Type B pancreatic cell (in vitro differentiated cells): ENCODE measurements around the gene RIOK2. TPM values are rescaled to one million over a fixed set of nuclear protein-coding genes. Genes with fewer than 3 reads are reported as not detected.
A peak's percentile ranks its signal among the peaks of the same experiment; 100 is the strongest.
"Not testable (repeated sequence)": the region's sequence is repeated elsewhere in the genome, so short reads cannot be mapped to it uniquely, and the experiment has no call there.

ENCODE experiments used
- DNase-seq: peaks from one replicate; pipeline ENCODE4 v3.0.0; 2021; ENCODE audit warnings: mixed read lengths; ENCODE audit not compliant: unreplicated experiment; ENCODE audit errors: extremely low spot score
- H3K27ac Mint-ChIP-seq: 2 replicates; pipeline ENCODE4 v1.8.0; 2021; ENCODE audit warnings: mild to moderate bottlenecking, mixed read lengths
- H3K27me3 Mint-ChIP-seq: 2 replicates; pipeline ENCODE4 v1.8.0; 2021; ENCODE audit warnings: mixed read lengths
- H3K36me3 Mint-ChIP-seq: 2 replicates; pipeline ENCODE4 v1.8.0; 2021; ENCODE audit warnings: mixed read lengths
- H3K4me1 Mint-ChIP-seq: one replicate; pipeline ENCODE4 v1.8.0; 2021; ENCODE audit warnings: mixed read lengths; ENCODE audit not compliant: unreplicated experiment
- H3K4me3 Mint-ChIP-seq: 2 replicates; pipeline ENCODE4 v1.8.0; 2021; ENCODE audit warnings: mild to moderate bottlenecking, mixed read lengths
- H3K9me3 Mint-ChIP-seq: 2 replicates; pipeline ENCODE4 v1.8.0; 2021; ENCODE audit warnings: mixed read lengths
- CTCF ChIP-seq: fragments of 200-600 bp; sonication (generic); conservative IDR thresholded peaks from 2 replicates; pipeline ENCODE4 v1.5.0; 2021; ENCODE audit warnings: antibody characterized with exemption, mild to moderate bottlenecking
- total RNA-seq: library from RNA; stranded (reverse); gene quantifications from 2 replicates; pipeline ENCODE4 v1.2.1, GENCODE V29; 2021; ENCODE audit warnings: low replicate concordance

The RIOK2 gene
- total RNA-seq, 1 donor from 2014 or later, result 35.1 TPM

- H3K4me1 Mint-ChIP-seq, result peaks cover 39% of the 10 kb centered on the region
- no peaks in the 10 kb centered on the region for H3K36me3 Mint-ChIP-seq
- H3K4me3 Mint-ChIP-seq, result peak within 1 kb of the TSS; percentile 77
- no peaks in the 10 kb centered on the region for H3K9me3 Mint-ChIP-seq
- H3K27me3 Mint-ChIP-seq, result peaks cover 3% of the 10 kb centered on the region
- DNase-seq, result no peak
- TF ChIP-seq CTCF, result peak; percentile 76
- H3K27ac Mint-ChIP-seq, result peak within 1 kb of the TSS; percentile 50
These were observed 40.4 kb downstream of the RIOK2 start, which contains the start of gene LIX1 for GRCh38 chr5:97142521-97143254. Gene LIX1, minus strand, starts transcription at chr5:97142611. Its CDS starts 35 bp downstream, at chr5:97142576.

GRCh38 chr5:97141539-97141938 lies 41.5 kb downstream of the RIOK2 start:
- peaks cover 3% of the 10 kb centered on the region for H3K27me3 Mint-ChIP-seq
- TF ChIP-seq CTCF, result no peak
- H3K4me3 Mint-ChIP-seq, result peak overlapping the region; percentile 77
- no peak for DNase-seq
- no peaks in the 10 kb centered on the region for H3K9me3 Mint-ChIP-seq
- peak overlapping the region; percentile 3 for H3K27ac Mint-ChIP-seq
- no peaks in the 10 kb centered on the region for H3K36me3 Mint-ChIP-seq
- H3K4me1 Mint-ChIP-seq, result peaks cover 43% of the 10 kb centered on the region

- peaks cover 47% of the 10 kb centered on the region for H3K4me1 Mint-ChIP-seq
- H3K27ac Mint-ChIP-seq, result peak overlapping the region; percentile 3
- H3K36me3 Mint-ChIP-seq, result no peaks in the 10 kb centered on the region
- H3K27me3 Mint-ChIP-seq, result peaks cover 3% of the 10 kb centered on the region
- TF ChIP-seq CTCF, result no peak
- peak overlapping the region; percentile 77 for H3K4me3 Mint-ChIP-seq
- H3K9me3 Mint-ChIP-seq, result no peaks in the 10 kb centered on the region
- no peak for DNase-seq
These were observed 42.0 kb downstream of the RIOK2 start for GRCh38 chr5:97141031-97141430.

GRCh38 chr5:97140250-97140649 lies 42.8 kb downstream of the RIOK2 start:
- not testable (repeated sequence) for DNase-seq

GRCh38 chr5:97136475-97136874 lies 46.6 kb downstream of the RIOK2 start:
- peaks cover 43% of the 10 kb centered on the region for H3K4me1 Mint-ChIP-seq
- no peak overlapping the region for H3K4me3 Mint-ChIP-seq
- no peak for TF ChIP-seq CTCF
- no peak overlapping the region for H3K27ac Mint-ChIP-seq
- peaks cover 4% of the 10 kb centered on the region for H3K36me3 Mint-ChIP-seq
- no peak for DNase-seq
- H3K27me3 Mint-ChIP-seq, result peaks cover 3% of the 10 kb centered on the region
- no peaks in the 10 kb centered on the region for H3K9me3 Mint-ChIP-seq

More at GRCh38 chr5:97140250-97140649, 42.8 kb downstream of the RIOK2 start:
- H3K27me3 Mint-ChIP-seq, H3K36me3 Mint-ChIP-seq, H3K27ac Mint-ChIP-seq, H3K9me3 Mint-ChIP-seq: not testable (repeated sequence)
- Mint-ChIP-seq H3K4me1 (peaks cover 51% of the 10 kb centered on the region), H3K4me3 (peak overlapping the region; percentile 80)

GRCh38 chr5:97135868-97136267 lies 47.2 kb downstream of the RIOK2 start:
- H3K27ac Mint-ChIP-seq, result no peak overlapping the region
- peaks cover 8% of the 10 kb centered on the region for H3K27me3 Mint-ChIP-seq
- H3K4me3 Mint-ChIP-seq, result no peak overlapping the region
- peaks cover 43% of the 10 kb centered on the region for H3K4me1 Mint-ChIP-seq
- H3K36me3 Mint-ChIP-seq, result peaks cover 9% of the 10 kb centered on the region
- no peaks in the 10 kb centered on the region for H3K9me3 Mint-ChIP-seq
- DNase-seq, result no peak
- TF ChIP-seq CTCF, result no peak
